Stimulated activated CD4-positive, alpha-beta T cell treated with anti-CD3 and anti-CD28 coated beads, Interleukin-12 subunit alpha, Interleukin-12 subunit beta, amount 100 ng/mL, for 24 hours (primary cell): ENCODE data around the gene CDCA3.

ENCODE experiments used
- DNase-seq, 2 experiments: peaks; one replicate each; pipeline ENCODE4 v3.0.0-alpha.2; 2020; ENCODE audit warnings: low read depth in 2 of 2

Gene CDCA3

DNA sequence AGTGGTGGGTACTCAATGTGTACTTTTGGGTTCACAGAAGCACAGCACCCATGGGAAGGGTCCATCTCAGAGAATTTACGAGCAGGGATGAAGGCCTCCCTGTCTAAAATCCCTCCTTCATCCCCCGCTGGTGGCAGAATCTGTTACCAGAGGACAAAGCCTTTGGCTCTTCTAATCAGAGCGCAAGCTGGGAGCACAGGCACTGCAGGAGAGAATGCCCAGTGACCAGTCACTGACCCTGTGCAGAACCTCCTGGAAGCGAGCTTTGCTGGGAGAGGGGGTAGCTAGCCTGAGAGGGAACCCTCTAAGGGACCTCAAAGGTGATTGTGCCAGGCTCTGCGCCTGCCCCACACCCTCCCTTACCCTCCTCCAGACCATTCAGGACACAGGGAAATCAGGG lies 30.9 kb downstream of the CDCA3 start:
- no peak for DNase-seq

- DNase-seq, result no peak
Observed at GRCh38 chr12:6819106-6820030, 31.7 kb downstream of the CDCA3 start.

- DNase-seq, result no peak
Observed at GRCh38 chr12:6818645-6819044, 32.4 kb downstream of the CDCA3 start.

GRCh38 chr12:6818222-6818621 lies 32.9 kb downstream of the CDCA3 start:
- no peak for DNase-seq

GRCh38 chr12:6817662-6818157 lies 33.4 kb downstream of the CDCA3 start:
- no peak for DNase-seq

DNA sequence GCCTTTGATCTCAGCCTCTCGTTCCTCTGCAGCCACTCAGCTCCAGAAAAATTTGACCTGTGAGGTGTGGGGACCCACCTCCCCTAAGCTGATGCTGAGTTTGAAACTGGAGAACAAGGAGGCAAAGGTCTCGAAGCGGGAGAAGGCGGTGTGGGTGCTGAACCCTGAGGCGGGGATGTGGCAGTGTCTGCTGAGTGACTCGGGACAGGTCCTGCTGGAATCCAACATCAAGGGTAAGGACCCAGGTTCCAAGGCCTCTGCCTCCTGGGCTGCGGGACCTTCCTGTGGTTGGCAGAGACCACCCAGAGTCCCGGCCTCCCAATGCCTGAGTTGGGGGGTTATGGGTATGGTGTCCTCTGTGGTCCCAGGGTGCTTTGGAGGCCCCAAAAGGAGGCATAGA lies 34.0 kb downstream of the CDCA3 start:
- no peak for DNase-seq

DNA sequence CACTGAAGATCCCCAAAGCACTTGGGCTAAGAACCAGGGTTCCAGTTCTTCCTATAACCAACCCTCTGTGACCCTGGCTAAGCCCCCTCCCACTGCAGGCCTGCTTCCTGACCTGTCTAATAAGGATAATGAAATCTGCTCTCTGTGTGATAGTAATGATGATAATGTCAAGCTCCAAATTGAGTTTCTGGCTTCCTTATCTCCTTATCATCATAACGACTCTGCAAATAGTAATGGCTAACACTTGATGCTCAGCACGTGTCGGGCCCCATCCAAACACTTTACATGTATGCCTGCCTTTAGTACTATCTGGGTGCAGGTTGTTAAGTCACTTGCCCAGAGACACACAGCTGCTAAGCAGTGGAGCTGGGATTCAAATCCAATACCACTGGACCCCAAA lies 34.5 kb downstream of the CDCA3 start:
- DNase-seq, result no peak

DNA sequence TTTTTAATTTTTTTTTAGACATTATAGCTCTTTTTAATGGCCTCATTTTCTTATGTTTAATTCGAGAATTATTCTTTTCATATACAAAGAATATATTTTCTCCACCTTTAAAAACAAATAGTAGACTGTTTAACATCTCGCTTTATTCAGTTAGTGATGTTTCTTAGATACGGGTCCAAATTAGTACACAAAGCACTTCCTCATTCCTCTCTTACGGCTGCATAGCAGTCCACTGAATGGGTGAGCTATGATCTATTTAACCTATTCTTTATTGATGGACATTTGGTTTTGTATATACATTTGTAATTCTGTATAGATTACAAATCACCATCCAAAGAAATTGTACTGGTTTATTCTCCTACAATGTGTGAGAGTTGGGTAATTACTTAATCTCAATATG lies 37.7 kb downstream of the CDCA3 start:
- DNase-seq, result no peak

DNA sequence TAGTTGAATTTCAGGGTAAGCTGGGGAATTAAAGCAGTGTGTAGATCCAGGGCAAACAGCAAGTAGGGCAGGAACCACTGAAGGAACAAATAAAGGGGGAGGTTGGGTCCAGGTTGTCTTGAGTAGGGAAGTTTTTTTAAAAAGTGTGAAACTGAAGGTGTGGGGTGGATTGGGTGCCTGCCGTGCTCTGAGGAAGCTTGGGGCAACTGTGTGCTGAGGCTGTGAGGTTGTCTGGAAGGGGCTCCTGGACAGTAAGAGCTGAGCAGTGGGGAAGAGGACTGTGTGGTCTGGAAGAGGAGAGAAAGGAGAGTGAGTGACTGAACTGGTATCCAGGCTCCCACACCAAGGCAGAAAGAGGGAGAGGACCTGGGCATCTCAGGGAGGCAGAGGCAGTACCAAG lies 40.3 kb downstream of the CDCA3 start:
- DNase-seq, result no peak

GRCh38 chr12:6809056-6809455 lies 42.0 kb downstream of the CDCA3 start:
- no peak for DNase-seq

DNA sequence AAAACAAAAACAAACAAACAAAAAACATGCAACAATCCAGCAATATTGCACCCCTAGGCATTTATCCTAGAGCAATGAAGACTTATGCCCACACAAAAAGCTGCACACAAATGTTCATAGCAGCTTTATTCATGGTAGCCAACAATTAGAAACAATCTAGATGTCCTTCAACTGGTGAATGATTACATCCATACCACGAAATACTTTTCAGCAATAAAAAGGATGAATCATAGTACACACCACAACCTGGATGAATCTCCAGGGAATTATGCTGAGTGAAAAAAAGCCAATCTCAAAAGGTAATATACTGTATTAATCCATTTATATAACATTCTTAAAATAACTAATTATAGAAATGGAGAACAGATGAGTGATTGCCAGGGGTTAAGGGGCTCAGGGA lies 43.9 kb downstream of the CDCA3 start:
- no peak for DNase-seq

GRCh38 chr12:6799147-6799546 lies 51.9 kb downstream of the CDCA3 start:
- no peak for DNase-seq
